Spinal cord (tissue), 4 donors: Measurements from ENCODE around the gene SLC24A5. TPM values are rescaled to one million over a fixed set of nuclear protein-coding genes. Genes with fewer than 3 reads are reported as not detected.

ENCODE experiments used
- polyA plus RNA-seq, 2 donors: library from polyadenylated mRNA; unstranded; fragments of 120-200 nt; gene quantifications; one replicate each; pipeline ENCODE4 v1.2.1, GENCODE V29; 2013; ENCODE audit not compliant: insufficient read length in 2 of 2
- total RNA-seq, 2 donors: library from RNA; depleted of rRNA in 1 of 2; stranded (reverse); fragments of 120-200 nt in 1 of 2; fragments of >200 nt in 1 of 2; gene quantifications; one replicate each; pipeline versions ENCODE4 v1.2.3 to v1.2.4, GENCODE V29; 2013 to 2014

The SLC24A5 gene
- total and polyA plus RNA-seq, 4 donors: 0.84 to 2.3 (median 1.6) TPM

Other genes with a start within 250 kb of the SLC24A5 start
- gene MYEF2, start 57.3 kb downstream of the SLC24A5 start, total RNA-seq: 10 to 100 TPM; 38.0 to 73.0 TPM
- gene MYEF2, start 57.3 kb downstream of the SLC24A5 start, polyA plus RNA-seq: 100 to 1,000 TPM; 124 to 148 TPM
- 1 to 10 TPM in 1 of 2 donors, under 1 TPM in 1; 0.77 to 2.0 TPM for gene CTXN2, start 70.7 kb downstream of the SLC24A5 start, total RNA-seq
- 1 to 10 TPM; 1.1 TPM for gene CTXN2, start 70.7 kb downstream of the SLC24A5 start, polyA plus RNA-seq
- gene SLC12A1, start 85.3 kb downstream of the SLC24A5 start, total RNA-seq: 1 to 10 TPM; 1.9 to 5.6 TPM
- 1 to 10 TPM; 3.0 to 4.3 TPM for gene SLC12A1, start 85.3 kb downstream of the SLC24A5 start, polyA plus RNA-seq
- gene DUT, start 210.4 kb downstream of the SLC24A5 start, total RNA-seq: 100 to 1,000 TPM in 1 of 2 donors, 10 to 100 TPM in 1; 62.7 to 133 TPM
- 100 to 1,000 TPM; 158 to 165 TPM for gene DUT, start 210.4 kb downstream of the SLC24A5 start, polyA plus RNA-seq